ENCODE measurements around the gene PODXL2.
"Not testable (repeated sequence)": the region's sequence is repeated elsewhere in the genome, so short reads cannot be mapped to it uniquely, and the experiment has no call there.

Gene PODXL2

GRCh38 chr3:127604546-127605165 lies 24.3 kb upstream of the PODXL2 start:
- no peak for DNase-seq (ENCODE audit: extremely low read depth in 1 of 2, low read depth in 1 of 2)

DNA sequence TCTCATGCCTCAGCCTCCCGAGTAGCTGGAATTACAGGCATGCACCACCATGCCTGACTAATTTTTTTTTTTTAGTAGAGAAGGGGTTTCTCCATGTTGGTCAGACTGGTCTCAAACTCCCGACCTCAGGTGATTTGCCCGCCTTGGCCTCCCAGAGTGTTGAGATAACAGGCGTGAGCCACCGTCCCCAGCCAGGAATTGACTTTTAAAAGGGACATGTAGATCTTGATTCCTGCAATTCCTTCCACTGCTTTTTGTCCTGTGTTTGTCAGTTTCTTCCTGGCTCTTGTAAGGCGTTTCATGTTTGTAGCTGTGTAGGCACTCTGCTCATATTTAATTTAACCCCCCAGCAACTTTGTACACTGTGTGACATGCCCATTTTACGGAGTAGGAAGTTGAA lies 23.4 kb upstream of the PODXL2 start:
- DNase-seq (ENCODE audit: extremely low read depth in 1 of 2, low read depth in 1 of 2): not testable (repeated sequence)

- DNase-seq (ENCODE audit: extremely low read depth in 1 of 2, low read depth in 1 of 2): no peak
Measured at GRCh38 chr3:127606086-127606805, 22.7 kb upstream of the PODXL2 start.

- DNase-seq (ENCODE audit: extremely low read depth in 1 of 2, low read depth in 1 of 2): no peak
Measured at GRCh38 chr3:127606981-127607595, 21.9 kb upstream of the PODXL2 start.

DNA sequence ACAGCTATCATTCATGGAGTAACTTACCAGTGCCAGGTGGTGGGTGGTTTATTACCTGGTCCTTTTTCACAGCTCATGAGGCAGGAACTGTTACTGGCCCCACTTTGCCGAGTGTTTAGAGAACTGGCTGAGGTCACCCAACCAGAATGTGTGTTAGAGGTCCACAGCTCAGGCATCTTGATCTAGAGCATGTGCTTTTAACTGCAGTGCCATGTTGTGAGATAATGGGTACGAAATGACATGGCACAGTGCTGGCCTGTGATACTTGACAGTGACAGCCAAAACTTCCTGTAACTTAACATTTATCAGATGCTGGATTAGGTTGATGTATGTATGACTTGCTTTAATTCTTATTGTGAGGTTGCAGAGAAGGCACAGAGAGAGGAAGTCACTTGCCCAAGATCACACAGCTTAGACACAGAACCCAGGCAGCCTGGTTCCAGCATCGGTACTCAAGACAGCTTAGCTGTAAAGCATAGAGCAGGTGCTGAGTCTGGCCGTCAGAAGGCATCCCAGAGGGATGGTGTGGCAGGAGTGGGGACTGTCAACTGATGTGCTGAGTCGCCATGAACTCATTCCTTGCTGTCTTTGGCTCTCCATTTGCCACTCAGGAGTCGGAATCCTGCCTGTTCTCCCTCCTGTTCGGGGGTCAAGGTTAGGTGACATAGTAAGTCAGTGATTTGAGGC lies 21.2 kb upstream of the PODXL2 start:
- no peak for DNase-seq (ENCODE audit: extremely low read depth in 1 of 2, low read depth in 1 of 2)

DNA sequence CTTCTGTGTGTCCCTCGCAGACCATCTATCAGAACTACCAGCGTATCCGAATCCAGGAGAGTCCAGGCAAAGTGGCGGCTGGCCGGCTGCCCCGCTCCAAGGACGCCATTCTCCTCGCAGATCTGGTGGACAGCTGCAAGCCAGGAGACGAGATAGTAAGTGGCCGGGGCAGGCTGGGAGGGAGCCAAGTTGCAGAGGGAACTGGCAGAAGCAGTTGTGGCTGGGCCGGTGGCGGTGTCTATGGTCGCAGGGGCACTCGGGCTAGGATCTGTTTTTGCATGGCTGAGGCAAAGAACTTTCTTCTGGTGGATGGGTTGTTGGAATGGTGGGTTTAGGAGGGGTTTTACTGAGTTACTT lies 20.6 kb upstream of the PODXL2 start:
- no peak for DNase-seq (ENCODE audit: extremely low read depth in 1 of 2, low read depth in 1 of 2)

GRCh38 chr3:127610105-127610504 lies 18.9 kb upstream of the PODXL2 start:
- DNase-seq (ENCODE audit: extremely low read depth in 1 of 2, low read depth in 1 of 2): no peak

DNA sequence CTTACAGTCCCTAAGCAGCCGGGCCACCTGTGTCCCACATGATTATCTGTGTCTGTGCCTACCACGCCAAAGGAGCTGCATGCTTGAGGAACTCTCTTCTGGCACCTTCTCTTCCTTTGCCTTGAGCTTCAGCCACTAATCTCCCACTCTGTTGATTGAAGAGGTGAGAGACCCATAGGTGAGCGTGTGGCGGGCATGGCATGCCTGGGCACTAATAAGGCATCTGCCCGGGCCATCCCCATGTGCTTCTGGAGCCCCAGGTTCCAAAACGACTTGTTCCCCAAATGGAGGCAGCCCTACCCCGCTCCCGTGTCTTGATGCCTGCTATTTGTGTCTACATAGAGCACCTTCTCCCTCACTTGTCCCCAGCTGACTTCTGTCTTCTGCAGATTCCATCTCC lies 17.7 kb upstream of the PODXL2 start:
- no peak for DNase-seq (ENCODE audit: extremely low read depth in 1 of 2, low read depth in 1 of 2)

- no peak for DNase-seq (ENCODE audit: extremely low read depth in 1 of 2, low read depth in 1 of 2)
Measured at GRCh38 chr3:127612966-127613365, 16.0 kb upstream of the PODXL2 start.

GRCh38 chr3:127613406-127613805 lies 15.6 kb upstream of the PODXL2 start:
- DNase-seq (ENCODE audit: extremely low read depth in 1 of 2, low read depth in 1 of 2): no peak

DNA sequence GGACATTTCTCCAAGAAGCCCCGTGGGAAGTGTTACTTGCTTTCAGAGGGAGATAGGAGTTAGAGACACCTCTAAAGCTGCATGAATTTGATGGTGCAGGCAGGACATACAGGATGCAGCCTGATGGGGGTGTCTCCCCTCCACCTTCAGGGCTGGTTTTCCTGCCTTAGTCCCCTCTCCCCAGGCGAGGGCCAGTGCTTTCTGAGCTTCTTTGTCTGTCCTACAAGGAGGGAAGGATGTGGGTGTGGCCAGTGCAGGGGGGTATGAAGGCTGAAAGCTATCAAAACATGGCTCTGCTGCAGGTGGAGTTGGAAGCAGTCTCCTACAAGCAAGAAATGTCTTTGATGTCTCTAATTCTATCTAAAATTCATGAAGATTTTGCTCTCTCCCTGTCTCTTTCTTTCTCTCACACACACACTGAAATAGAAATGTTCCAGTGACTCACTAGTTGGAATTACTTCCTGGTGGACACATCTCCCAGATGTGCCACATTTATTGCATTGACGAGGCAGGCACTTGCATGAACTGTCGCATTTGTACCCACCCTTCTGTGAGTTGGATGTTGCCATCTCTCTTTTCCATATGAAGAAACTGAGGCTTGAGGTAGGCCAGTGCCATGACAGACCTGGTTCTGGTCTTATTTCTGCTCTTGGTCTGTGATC lies 13.9 kb upstream of the PODXL2 start:
- no peak for DNase-seq (ENCODE audit: extremely low read depth in 1 of 2, low read depth in 1 of 2)

DNA sequence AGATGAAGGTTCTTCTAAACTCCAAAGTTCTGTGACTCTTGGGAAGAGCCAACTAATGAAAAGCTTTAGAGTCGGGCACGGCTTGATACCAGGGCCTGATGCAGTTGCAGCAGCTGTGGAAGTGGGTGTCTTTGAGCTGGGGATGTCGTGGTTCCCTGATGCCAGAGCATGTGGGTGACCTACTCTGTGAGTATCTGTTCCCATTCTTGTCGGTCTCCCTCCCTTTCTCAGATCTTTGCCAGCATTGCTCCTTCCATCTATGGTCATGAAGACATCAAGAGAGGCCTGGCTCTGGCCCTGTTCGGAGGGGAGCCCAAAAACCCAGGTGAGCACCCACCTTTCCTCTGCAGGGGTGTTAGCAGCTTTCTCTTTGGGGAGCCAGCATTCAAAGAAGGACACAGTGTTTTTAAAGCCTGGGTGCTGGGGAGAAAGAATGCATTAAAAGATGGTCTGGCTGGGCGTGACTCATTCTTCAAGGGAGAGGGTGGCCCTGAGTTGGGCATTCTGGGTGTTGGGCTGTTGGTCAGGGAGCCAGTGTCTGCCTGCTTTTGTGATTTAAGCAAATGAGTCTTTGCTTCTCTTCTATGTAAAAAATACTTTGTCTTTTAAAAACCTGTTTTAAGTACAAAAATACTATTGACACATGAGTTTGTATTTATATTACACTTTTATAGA lies 13.2 kb upstream of the PODXL2 start:
- no peak for DNase-seq (ENCODE audit: extremely low read depth in 1 of 2, low read depth in 1 of 2)

DNA sequence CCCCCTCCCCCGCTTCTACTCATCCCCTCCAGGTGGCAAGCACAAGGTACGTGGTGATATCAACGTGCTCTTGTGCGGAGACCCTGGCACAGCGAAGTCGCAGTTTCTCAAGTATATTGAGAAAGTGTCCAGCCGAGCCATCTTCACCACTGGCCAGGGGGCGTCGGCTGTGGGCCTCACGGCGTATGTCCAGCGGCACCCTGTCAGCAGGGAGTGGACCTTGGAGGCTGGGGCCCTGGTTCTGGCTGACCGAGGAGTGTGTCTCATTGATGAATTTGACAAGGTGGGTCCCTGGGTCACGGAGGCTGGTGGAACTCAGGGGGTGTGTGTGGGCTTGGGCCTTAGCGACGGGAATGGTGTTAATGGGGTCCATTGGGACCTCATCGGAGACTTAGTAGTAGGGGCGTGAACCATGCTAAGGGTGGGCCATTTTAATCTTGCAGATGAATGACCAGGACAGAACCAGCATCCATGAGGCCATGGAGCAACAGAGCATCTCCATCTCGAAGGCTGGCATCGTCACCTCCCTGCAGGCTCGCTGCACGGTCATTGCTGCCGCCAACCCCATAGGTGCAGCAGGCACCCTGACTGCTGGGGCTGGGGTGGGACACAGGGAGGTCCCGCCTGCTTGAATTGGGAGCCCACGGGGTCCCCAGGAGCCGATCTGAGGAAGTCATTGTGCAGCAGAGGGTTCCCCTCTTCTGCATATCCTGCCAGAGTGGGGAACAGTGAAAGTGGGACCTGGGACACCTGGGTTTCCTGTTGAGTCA lies 12.0 kb upstream of the PODXL2 start:
- DNase-seq (ENCODE audit: extremely low read depth in 1 of 2, low read depth in 1 of 2): no peak

DNA sequence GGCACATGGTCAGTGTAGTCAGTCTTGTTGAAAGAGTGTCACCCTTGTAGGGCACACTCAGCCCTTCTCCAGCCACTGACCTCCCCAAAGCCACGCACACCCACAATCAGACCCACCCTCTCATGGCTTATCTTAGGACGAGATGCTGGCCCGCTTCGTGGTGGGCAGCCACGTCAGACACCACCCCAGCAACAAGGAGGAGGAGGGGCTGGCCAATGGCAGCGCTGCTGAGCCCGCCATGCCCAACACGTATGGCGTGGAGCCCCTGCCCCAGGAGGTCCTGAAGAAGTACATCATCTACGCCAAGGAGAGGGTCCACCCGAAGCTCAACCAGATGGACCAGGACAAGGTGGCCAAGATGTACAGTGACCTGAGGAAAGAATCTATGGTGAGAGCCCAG lies 10.1 kb upstream of the PODXL2 start:
- no peak for DNase-seq (ENCODE audit: extremely low read depth in 1 of 2, low read depth in 1 of 2)

GRCh38 chr3:127620637-127621375 lies 8.2 kb upstream of the PODXL2 start:
- no peak for DNase-seq (ENCODE audit: extremely low read depth in 1 of 2, low read depth in 1 of 2)

- DNase-seq (ENCODE audit: extremely low read depth in 1 of 2, low read depth in 1 of 2): no peak
Measured at GRCh38 chr3:127622031-127622430, 7.0 kb upstream of the PODXL2 start.

DNA sequence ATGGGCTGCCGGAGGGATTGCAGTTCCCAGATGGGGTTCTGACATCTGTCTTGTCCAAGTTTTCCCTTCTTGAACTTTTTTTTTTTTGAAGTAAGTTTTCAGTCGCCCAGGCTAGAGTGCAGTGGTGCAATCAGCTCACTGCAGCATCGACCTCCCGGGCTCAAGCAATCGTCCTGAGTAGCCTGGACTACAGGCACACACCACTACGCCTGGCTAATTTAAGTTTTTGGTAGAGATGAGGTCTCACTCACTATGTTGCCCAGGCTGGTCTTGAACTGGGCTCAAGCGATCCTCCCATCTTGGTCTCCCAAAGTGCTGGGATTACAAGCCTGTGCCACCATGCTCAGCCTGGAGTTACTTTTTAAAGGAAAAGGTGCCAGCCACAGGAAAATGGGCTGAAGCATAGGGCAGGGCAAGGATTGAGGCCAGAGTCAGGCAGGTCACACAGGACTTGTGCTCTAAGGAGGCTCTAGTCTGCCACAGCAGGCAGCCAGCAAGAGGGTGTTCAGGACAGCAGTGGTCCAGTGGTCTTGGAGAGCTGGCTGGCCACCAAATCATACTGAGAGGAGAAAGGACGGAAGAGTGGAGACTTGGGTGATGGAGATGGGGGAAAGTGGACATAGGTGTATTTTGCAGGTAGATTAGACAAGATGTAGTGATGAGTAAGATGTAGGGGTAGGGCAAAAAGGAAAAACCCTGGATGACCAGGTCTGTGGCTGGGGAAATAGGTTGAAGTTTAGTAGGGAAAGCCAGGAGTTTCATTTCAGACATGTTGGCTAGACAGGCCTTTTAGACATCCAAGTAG lies 6.0 kb upstream of the PODXL2 start:
- DNase-seq (ENCODE audit: extremely low read depth in 1 of 2, low read depth in 1 of 2): no peak

DNA sequence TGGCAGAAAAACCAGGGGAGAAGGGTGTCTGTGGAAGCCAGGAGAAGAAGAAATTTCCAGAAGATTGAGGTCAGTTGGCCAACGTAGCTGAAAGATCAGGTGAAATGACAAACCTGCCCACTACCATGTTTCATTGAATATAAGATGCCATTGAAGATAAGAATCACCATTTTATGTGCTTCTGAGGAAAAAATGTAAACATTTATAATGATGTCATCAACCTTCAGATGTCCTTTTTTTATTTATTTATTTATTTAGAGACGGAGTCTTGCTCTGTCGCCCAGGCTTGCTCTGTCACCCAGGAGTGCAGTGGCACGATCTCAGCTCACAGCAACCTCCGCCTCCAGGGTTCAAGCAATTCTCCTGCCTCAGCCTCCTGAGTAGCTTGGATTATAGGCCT lies 4.9 kb upstream of the PODXL2 start:
- no peak for DNase-seq (ENCODE audit: extremely low read depth in 1 of 2, low read depth in 1 of 2)

DNA sequence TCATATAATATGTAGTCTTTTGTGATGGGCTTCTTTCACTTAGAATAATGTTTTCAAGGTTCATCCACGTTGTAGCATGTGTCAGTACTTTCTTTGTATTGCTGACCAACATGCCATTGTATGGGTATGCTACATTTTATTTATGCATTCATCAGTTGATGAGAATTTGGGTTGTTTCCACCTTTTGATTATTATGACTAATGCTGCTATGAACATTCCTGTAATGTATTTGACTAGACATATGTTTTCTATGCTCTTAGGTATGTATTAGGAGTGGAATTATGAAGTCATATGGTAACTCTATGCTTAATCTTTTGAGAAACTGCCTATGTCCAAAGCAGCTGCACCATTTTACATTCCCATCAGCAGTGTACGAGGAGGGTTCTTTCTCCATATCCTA lies 3.2 kb upstream of the PODXL2 start:
- DNase-seq (ENCODE audit: extremely low read depth in 1 of 2, low read depth in 1 of 2): no peak
